ENCODE measurements around the gene ATP6AP2. TPM values are rescaled to one million over a fixed set of nuclear protein-coding genes. Genes with fewer than 3 reads are reported as not detected.
"Not testable (repeated sequence)": the region's sequence is repeated elsewhere in the genome, so short reads cannot be mapped to it uniquely, and the experiment has no call there.

ATP6AP2 gene
- polyA plus RNA-seq, 1 of the 3 experiments (the other 2 are of a cell fraction) = 160 TPM

DNA sequence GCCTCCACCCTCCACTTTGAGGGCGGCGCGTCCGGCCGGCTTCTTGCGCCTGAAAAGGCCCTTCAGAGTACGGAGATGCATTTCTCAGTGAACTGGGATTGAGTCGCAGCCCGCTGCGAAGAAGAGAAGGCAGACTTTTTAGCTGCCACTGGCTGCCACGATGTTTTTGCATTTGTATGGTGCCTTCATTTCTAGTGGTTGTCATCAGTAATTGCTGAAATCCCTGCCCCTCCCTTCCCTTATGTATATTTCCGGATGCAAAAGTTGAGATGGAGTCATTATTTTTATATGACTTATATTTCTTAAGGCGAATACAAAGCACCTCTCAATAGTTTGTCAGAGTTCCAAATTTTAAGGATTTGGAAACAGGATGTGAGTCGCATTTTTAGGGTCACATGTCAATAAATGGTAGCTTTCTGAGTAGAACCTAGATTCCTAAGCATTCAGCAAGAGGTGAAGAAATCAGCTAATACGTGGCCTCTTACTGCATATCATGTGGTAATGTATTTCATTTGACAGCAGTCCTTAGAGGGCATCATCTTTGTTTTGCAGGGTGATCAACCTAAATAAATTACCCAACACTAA, 658 bp downstream of the ATP6AP2 start:
- 15% methylated on average over 6 of the region's 15 CpGs for WGBS (ENCODE audit: low lambda C conversion rate)
- ChIA-PET CTCF (interaction anchor here (1.3 to 1.6 kb wide), 2 partner anchors 13 to 37 kb away, joined by 4 to 5 read pairs; no protein-coding TSS in a partner anchor), POLR2A (no interaction called here)

GRCh38 chrX:40582178-40582577, 1.4 kb downstream of the ATP6AP2 start:
- H3K4me1 ChIP-seq (ENCODE audit: control insufficient read depth in 1 of 2, insufficient read depth in 2 of 2, low read depth in 1 of 2, low read length in 1 of 2); H3K9me3 ChIP-seq; H2AFZ ChIP-seq (ENCODE audit: low read depth); H3K36me3 ChIP-seq (replicated peaks in 1 of 2; ENCODE audit: control insufficient read depth in 1 of 2, insufficient read depth in 2 of 2, low read length in 1 of 2); H3K9ac ChIP-seq; POLR2A ChIA-PET; H3F3A ChIP-seq (replicated peaks; ENCODE audit: insufficient read depth); H3K27me3 ChIP-seq (ENCODE audit: insufficient read depth); H3K27ac ChIP-seq (ENCODE audit: low read depth in 2 of 2, low read length in 1 of 2); H3K9me2 ChIP-seq; DNase-seq: not testable (repeated sequence)
- CTCF ChIA-PET = interaction anchor here (1.6 kb wide), 1 partner anchor 38 kb away, joined by 5 read pairs; no protein-coding TSS in a partner anchor
- H3K4me3 ChIP-seq (ENCODE audit: low read depth in 2 of 2, low read length in 1 of 2) = peak overlapping the region in 1 of 2 experiments; percentile 86; a peak in 1 of 4 replicates
- H3K79me2 ChIP-seq (ENCODE audit: insufficient read depth) = peaks cover 62% of the 10 kb centered on the region
- peaks cover 43% of the 10 kb centered on the region for H4K20me1 ChIP-seq (ENCODE audit: insufficient read depth)
- 79% methylated on average over 13 of the region's 13 CpGs for WGBS (ENCODE audit: low lambda C conversion rate)
- H3K4me2 ChIP-seq = peak overlapping the region; percentile 77

More for the DNA sequence above, 658 bp downstream of the ATP6AP2 start:
- Histone ChIP-seq H3F3A (replicated peaks; ENCODE audit: insufficient read depth) (no peaks in the 10 kb centered on the region), H3K79me2 (ENCODE audit: insufficient read depth) (peaks cover 55% of the 10 kb centered on the region), H3K27me3 (ENCODE audit: insufficient read depth) (peaks cover 9% of the 10 kb centered on the region; the same call in 1 of the 2 replicates), H3K9me3 (no peaks in the 10 kb centered on the region), H3K9ac (peak overlapping the region; percentile 69), H3K4me2 (peak overlapping the region; percentile 77), H3K27ac (ENCODE audit: low read depth in 2 of 2, low read length in 1 of 2) (peak overlapping the region in 1 of 2 experiments; percentile 40; a peak in 1 of 4 replicates), H4K20me1 (ENCODE audit: insufficient read depth) (peaks cover 35% of the 10 kb centered on the region), H3K4me1 (ENCODE audit: control insufficient read depth in 1 of 2, insufficient read depth in 2 of 2, low read depth in 1 of 2, low read length in 1 of 2) (peaks cover 0 to 4% of the 10 kb centered on the region in 2 experiments; a peak in 2 of 4 replicates), H3K36me3 (replicated peaks in 1 of 2; ENCODE audit: control insufficient read depth in 1 of 2, insufficient read depth in 2 of 2, low read length in 1 of 2) (no peaks in the 10 kb centered on the region), H3K9me2 (no peaks in the 10 kb centered on the region), H3K4me3 (ENCODE audit: low read depth in 2 of 2, low read length in 1 of 2) (peak overlapping the region; percentile 76 to 86), H2AFZ (ENCODE audit: low read depth) (peak overlapping the region; percentile 42; the same call in 1 of the 2 replicates)
- TF ChIP-seq NFIC (IDR thresholded peaks at IDR 0.05; ENCODE audit: borderline replicate concordance) (no peak), RAD21 (IDR thresholded peaks at IDR 0.05; ENCODE audit: low read length) (no peak), YY1 (IDR thresholded peaks at IDR 0.05; ENCODE audit: low read depth) (no peak), SMC3 (IDR thresholded peaks at IDR 0.05; ENCODE audit: low read depth, low read length) (no peak), FOXJ3 (CRISPR knock-in tag; IDR thresholded peaks at IDR 0.05) (no peak), RFX5 (IDR thresholded peaks at IDR 0.05; ENCODE audit: low read length) (no peak), GABPA (IDR thresholded peaks at IDR 0.05; ENCODE audit: low read depth) (no peak), CTCF (IDR thresholded peaks at IDR 0.05) (no peak), USF1 (IDR thresholded peaks at IDR 0.05; ENCODE audit: borderline replicate concordance, low read depth) (no peak), POLR2AphosphoS5 (IDR thresholded peaks at IDR 0.05; ENCODE audit: low read depth, low read length) (no peak)
- DNase-seq = no peak
